OCI-LY3 (cell line): Measurements from ENCODE around the gene OR2T3.
"Not testable (repeated sequence)": the region's sequence is repeated elsewhere in the genome, so short reads cannot be mapped to it uniquely, and the experiment has no call there.

Experiments used
- H2AFZ ChIP-seq: fragments of 200-600, 300-600 bp; shearing (Covaris generic); 2 replicates; pipeline ENCODE4 v1.6.0; 2014; ENCODE audit warnings: antibody characterized with exemption, low read depth, low read length
- H3K27ac ChIP-seq: fragments of 200-600, 300-600 bp; sonication (generic); 2 replicates; pipeline ENCODE4 v1.5.1; 2014; ENCODE audit warnings: mild to moderate bottlenecking, low read length, moderate library complexity, mixed read lengths
- H3K27me3 ChIP-seq: fragments of 200-600, 300-600 bp; sonication (generic); 2 replicates; pipeline ENCODE4 v1.6.1; 2014; ENCODE audit warnings: low read depth, low read length, mixed read lengths
- H3K36me3 ChIP-seq: fragments of 200-600, 300-600 bp; sonication (generic); replicated peaks from 2 replicates; pipeline ENCODE3; 2014; ENCODE audit warnings: low read depth, low read length, mixed read lengths
- H3K4me1 ChIP-seq: fragments of 300-600, 200-600 bp; sonication (generic); 2 replicates; pipeline ENCODE4 v1.6.1; 2014; ENCODE audit warnings: low read length, mixed read lengths
- H3K4me2 ChIP-seq: fragments of 200-600, 300-600 bp; sonication (generic); 2 replicates; pipeline ENCODE4 v1.6.1; 2014; ENCODE audit warnings: low read length, mixed read lengths
- H3K4me3 ChIP-seq: fragments of 300-600, 200-600 bp; sonication (generic); 2 replicates; pipeline ENCODE4 v1.5.1; 2014; ENCODE audit warnings: antibody characterized with exemption, mild to moderate bottlenecking, low read length, moderate library complexity
- H3K79me2 ChIP-seq: fragments of 300-600, 200-600 bp; shearing (Covaris generic); 2 replicates; pipeline ENCODE4 v1.6.1; 2014; ENCODE audit warnings: mild to moderate bottlenecking, low read length, mixed read lengths
- H3K9ac ChIP-seq: fragments of 300-600, 200-600 bp; shearing (Covaris generic); 2 replicates; pipeline ENCODE4 v1.6.0; 2014; ENCODE audit warnings: mild to moderate bottlenecking, low read length, moderate library complexity
- H3K9me3 ChIP-seq: fragments of 200-600, 300-600 bp; shearing (Covaris generic); 2 replicates; pipeline ENCODE4 v1.6.1; 2014; ENCODE audit warnings: low read length, mixed read lengths; ENCODE audit not compliant: insufficient read depth
- H4K20me1 ChIP-seq: fragments of 200-600, 300-600 bp; sonication (generic); 2 replicates; pipeline ENCODE4 v1.6.1; 2016; ENCODE audit warnings: low read length, mixed read lengths; ENCODE audit not compliant: insufficient read depth
- CTCF ChIP-seq: fragments of 200-600, 300-600 bp; sonication (generic); IDR thresholded peaks from 2 replicates; pipeline ENCODE4 v1.5.1; 2014; ENCODE audit warnings: antibody characterized with exemption, low read length, low read depth
- EZH2phosphoT487 ChIP-seq: fragments of 200-600 bp; shearing (Covaris generic); IDR thresholded peaks from 2 replicates; pipeline ENCODE4 v1.6.1; 2018; ENCODE audit warnings: antibody characterized with exemption, mixed run types, low read depth

The OR2T3 gene

GRCh38 chr1:248507773-248508172 is 34.6 kb downstream of the OR2T3 start, which contains the start of gene OR2G6:
OR2G6 (plus strand) TSS chr1:248508073; CDS start chr1:248521647, 13,574 bp downstream.
- not testable (repeated sequence) for H3K36me3 ChIP-seq, H3K9ac ChIP-seq, H3K9me3 ChIP-seq, H4K20me1 ChIP-seq, H3K4me1 ChIP-seq, H2AFZ ChIP-seq, H3K4me3 ChIP-seq, H3K27me3 ChIP-seq, H3K4me2 ChIP-seq, H3K79me2 ChIP-seq, H3K27ac ChIP-seq

GRCh38 chr1:248510217-248510616 is 37.1 kb downstream of the OR2T3 start:
- not testable (repeated sequence) for H2AFZ ChIP-seq, H3K4me3 ChIP-seq, H4K20me1 ChIP-seq, H3K27me3 ChIP-seq, H3K4me1 ChIP-seq, H3K9me3 ChIP-seq, H3K9ac ChIP-seq, H3K79me2 ChIP-seq, H3K36me3 ChIP-seq, H3K27ac ChIP-seq, H3K4me2 ChIP-seq

GRCh38 chr1:248521856-248522255 is 48.7 kb downstream of the OR2T3 start:
- H3K4me3 ChIP-seq = no peak overlapping the region
- no peaks in the 10 kb centered on the region for H3K79me2 ChIP-seq
- H3K4me1 ChIP-seq = no peaks in the 10 kb centered on the region
- no peaks in the 10 kb centered on the region for H3K27me3 ChIP-seq
- H4K20me1 ChIP-seq = no peaks in the 10 kb centered on the region
- no peak overlapping the region for H3K4me2 ChIP-seq
- no peak overlapping the region for H2AFZ ChIP-seq
- H3K27ac ChIP-seq = no peak overlapping the region
- no peak overlapping the region for H3K9ac ChIP-seq
- no peaks in the 10 kb centered on the region for H3K9me3 ChIP-seq
- TF ChIP-seq EZH2phosphoT487 (no peak), CTCF (no peak)
- H3K36me3 ChIP-seq = no peaks in the 10 kb centered on the region
